ENCODE measurements around the gene F7.
"Not testable (repeated sequence)": the region's sequence is repeated elsewhere in the genome, so short reads cannot be mapped to it uniquely, and the experiment has no call there.

The F7 gene

GRCh38 chr13:113105032-113105920, at the start of gene F7:
Gene F7 (plus strand): TSS chr13:113105791. CDS start chr13:113105842, 51 bp downstream.
- no peak for DNase-seq (ENCODE audit: low spot score)

DNA sequence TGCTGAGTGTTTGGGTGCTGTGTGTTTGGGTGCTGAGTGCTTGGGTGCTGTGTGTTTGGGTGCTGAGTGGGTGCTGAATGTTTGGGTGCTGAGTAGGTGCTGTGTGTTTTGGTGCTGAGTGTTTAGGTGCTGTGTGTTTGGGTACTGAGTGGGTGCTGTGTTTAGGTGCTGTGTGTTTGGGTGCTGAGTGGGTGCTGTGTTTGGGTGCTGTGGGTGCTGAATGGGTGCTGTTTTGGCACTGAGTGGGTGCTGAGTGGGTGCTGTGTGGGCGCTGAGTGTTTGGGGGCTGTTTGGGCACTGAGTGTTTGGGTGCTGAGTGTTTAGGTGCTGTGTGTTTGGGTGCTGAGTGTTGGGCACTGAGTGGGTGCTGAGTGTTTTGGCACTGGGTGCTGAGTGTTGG, 48.5 kb upstream of the F7 start:
- DNase-seq (ENCODE audit: low spot score), result no peak

DNA sequence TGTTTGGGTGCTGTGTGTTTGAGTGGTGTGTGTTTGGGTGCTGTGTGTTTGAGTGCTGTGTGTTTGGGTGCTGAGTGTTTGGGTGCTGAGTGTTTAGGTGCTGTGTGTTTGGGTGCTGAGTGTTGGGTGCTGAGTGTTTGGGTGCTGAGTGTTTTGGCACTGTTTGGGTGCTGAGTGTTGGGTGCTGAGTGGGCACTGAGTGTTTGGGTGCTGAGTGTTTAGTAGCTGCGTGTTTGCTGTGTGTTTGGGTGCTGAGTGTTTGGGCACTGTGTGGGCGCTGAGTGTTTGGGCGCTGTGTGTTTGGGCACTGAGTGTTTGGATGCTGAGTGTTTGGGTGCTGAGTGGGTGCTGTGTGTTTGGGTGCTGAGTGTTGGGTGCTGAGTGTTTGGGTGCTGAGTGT, 48.0 kb upstream of the F7 start:
- DNase-seq (ENCODE audit: low spot score), result not testable (repeated sequence)

DNA sequence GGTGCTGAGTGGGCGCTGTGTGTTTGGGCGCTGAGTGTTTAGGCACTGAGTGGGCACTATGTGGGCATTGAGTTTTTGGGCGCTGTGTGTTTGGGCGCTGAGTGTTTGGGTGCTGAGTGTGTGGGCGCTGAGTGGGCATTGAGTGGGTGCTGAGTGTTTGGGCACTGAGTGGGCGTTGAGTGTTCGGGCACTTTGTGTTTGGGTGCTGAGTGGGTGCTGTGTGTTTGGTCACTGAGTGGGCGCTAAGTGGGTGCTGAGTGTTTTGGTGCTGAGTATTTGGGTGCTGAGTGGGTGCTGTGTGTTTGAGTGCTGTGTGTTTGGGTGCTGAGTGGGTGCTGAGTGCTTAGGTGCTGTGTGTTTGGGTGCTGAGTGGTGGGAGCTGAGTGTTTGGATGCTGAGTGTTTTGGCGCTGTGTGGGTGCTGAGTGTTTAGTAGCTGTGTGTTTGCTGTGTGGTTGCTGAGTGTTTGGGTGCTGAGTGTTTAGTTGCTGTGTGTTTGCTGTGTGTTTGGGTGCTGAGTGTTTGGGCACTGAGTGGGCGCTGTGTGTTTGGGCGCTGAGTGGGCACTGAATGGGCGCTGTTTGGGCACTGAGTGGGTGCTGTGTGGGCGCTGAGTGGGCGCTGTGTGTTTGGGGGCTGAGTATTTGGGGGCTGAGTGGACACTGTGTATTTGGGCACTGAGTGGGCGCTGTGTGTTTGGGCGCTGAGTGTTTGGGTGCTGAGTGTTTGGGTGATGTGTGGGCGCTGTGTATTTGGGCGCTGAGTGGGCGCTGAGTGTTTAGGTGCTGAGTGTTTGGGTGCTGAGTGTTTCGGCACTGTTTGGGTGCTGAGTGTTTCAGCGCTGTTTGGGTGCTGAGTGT, 47.2 kb upstream of the F7 start:
- DNase-seq (ENCODE audit: low spot score), result no peak

- DNase-seq (ENCODE audit: low spot score), result peak; percentile 27
These were observed 46.4 kb upstream of the F7 start for GRCh38 chr13:113058988-113059850.

DNA sequence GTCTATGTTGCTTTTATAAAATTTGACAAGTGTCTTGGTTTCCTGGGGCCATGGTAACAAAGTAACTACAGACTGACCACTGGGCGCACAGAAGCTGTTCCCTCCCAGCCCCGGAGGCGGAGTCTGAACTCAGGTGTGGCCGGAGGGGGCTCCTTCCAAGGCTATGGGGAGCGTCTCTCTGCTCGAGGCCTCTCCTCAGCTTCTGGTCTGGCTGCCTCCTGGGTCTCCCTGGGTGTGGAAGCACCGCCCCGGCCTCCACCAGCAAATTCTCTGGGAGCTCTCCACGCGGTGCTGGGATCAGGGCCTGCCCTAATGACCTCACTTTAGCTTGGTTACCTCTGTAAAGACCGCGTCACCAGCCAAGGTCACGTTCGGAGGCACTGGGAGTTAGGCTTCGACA, 45.7 kb upstream of the F7 start:
- no peak for DNase-seq (ENCODE audit: low spot score)

DNA sequence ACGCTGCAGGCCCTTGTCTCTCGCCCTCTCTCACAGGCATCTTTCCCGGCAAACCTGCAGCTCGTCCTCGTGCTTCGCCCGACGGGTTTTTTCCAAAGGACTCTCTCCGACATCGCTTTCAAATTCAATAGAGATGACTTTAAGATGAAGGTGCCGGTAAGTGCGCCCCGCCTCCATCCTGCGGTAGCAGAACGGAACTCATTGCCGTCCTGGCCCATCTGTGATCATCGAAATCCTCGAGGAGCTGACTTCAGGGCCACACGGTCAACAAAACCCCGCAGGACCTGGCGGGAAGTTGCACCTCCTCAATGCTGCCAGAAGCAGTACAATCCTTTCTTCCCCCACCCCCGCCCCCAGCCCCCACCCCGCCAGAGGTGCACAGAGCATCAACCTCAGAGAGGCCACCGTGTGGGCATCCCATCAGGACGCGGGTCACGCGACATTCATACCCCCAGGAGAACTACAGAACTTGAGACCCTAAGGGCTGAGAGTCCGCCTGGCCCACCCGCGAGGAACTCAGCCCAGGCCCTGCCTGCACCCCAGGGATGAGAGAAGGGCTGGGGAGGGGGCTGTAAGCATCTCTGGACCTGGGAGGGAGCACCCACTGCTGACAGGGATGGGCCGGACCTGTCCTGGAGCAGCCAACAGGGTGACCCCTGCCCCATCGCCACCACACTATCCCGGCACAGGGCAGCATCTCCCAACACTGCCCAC, 44.9 kb upstream of the F7 start:
- no peak for DNase-seq (ENCODE audit: low spot score)

DNA sequence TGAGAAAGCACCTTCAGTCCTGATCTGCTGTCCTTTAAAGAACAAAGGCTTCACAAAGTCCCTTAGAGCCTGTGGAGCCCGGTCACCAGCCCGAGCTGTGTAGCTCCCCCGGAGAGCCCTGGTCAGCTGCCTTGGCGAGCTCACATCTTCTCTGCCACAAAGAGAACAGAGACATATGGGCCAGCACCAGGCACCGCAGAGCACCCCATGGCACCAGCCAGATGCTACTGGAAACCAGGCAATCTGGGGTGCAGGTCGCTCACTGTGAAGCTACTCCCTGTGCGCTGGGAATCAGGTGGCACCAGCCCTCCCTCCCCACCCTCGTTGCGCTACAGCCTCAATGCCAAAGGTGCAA, 44.3 kb upstream of the F7 start:
- no peak for DNase-seq (ENCODE audit: low spot score)

DNA sequence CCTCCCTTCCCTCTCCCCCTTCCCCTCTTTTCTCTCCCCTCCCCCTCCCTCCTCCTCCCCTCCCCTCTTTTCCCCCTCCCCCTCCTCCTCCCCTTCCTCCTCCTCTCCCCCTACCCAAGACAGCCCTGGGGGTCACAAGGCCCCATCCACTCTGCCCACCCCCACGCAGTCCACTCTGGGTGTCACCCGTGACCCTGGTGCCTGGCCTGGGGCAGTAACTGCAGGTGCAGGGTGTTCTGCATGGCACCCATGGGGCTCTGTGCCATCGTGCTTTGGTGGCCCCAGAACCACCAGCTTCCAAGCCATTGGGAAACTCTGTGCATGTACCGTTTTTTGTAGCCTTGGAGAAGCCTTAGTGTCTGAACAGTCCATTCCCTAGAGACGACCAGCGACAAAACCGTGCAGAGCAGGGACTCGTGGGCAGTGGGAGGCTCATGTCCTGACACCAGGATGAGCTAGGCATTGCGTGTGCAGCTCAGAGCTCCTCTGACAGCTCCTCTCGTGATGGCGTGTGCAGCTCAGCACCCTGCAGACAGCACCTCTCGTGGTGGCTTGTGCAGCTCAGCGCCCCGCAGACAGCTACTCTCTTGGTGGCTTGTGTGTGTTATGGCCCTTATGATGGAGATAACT, 43.7 kb upstream of the F7 start:
- DNase-seq (ENCODE audit: low spot score), result no peak

GRCh38 chr13:113062691-113063090, 42.9 kb upstream of the F7 start:
- no peak for DNase-seq (ENCODE audit: low spot score)

DNA sequence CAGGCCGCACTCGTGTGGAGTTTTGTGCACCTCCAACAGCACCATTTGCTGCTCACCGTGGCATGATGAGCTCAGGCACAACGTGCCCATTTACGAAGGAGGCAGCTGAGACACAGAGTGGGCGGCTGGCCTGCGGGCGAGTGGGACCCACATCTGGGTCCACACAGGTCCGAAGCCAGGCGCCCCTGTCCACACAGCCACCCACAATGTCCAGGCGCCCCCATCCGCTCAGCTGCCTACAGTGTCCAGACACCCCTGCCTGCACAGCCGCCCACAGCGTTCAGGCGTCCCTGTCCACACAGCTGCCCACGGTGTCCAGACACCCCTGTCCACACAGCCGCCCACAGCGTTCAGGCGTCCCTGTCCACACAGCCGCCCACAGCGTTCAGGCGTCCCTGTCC, 42.5 kb upstream of the F7 start:
- DNase-seq (ENCODE audit: low spot score), result no peak

GRCh38 chr13:113064000-113064533, 41.5 kb upstream of the F7 start:
- no peak for DNase-seq (ENCODE audit: low spot score)

GRCh38 chr13:113064534-113065405, 40.8 kb upstream of the F7 start:
- no peak for DNase-seq (ENCODE audit: low spot score)

GRCh38 chr13:113065406-113066141, 40.0 kb upstream of the F7 start:
- DNase-seq (ENCODE audit: low spot score), result no peak

DNA sequence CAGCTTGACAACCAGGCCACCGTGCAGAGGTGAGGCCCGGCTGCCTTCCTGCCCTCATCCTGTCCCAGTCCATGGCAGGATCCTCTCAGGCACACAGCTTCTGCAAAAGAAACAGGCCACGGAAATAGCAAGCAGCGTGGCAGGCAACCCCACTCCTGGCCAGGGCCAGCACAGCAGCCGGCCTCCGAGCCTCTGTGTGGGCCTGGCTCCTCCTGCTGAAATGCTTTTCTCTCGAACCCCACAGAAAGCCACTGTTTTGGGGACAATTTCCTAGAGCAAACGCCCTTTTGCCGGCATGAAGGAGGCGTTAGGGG, 39.5 kb upstream of the F7 start:
- DNase-seq (ENCODE audit: low spot score), result no peak

- DNase-seq (ENCODE audit: low spot score), result no peak
These were observed 38.8 kb upstream of the F7 start for GRCh38 chr13:113066746-113067145.

DNA sequence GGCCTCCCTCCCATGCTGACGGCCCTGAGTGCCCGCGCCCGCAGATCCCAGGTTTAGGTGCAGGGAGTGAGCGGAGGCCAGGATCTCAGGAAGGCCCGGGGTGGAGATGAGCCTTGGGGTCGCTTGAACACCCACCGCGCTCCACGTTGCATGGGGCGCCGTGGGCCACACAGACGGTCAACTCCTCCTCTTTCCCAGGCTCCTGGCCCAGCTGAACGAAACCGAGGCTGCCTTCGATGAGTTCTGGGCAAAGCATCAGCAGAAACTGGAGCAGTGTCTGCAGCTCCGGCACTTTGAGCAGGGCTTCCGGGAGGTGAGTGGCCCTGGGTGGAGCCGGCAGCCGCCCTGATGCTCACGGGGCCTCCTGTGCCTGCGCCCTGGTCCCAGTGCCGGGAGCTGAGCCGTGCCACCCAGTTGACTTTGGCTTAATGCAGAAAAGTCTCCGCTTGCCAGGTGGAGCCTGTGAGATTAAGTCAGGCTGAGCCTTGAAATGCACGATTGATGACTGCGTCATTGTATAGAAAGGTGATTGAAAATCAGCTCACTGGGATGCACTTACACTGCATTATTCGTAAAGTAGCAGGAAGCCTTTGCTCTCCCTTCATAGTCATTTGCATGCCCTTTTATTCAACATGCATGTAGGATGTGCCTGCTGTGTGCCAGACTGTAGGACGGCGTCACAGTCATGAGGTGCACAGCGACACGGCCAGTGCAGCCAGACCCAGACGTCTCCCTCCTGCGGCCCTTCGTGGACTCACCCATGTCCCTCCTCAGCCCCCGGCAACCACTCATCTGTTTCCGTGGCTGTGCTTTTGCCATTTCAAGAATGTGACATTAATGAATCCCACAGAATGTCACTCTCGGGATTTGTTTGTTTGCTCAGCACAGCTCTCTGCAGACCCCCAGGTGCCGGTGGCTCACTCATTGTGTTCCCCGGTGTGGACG, 35.5 kb upstream of the F7 start:
- no peak for DNase-seq (ENCODE audit: low spot score)

- no peak for DNase-seq (ENCODE audit: low spot score)
These were observed 34.7 kb upstream of the F7 start for GRCh38 chr13:113070855-113071254.
